PC-3 (cell line): ENCODE measurements around the gene LINGO1.

Experiments
- CTCF ChIP-seq: fragments of 300-600 bp; sonication (generic); conservative IDR thresholded peaks from 2 replicates; pipeline ENCODE4 v1.5.1; 2017; ENCODE audit warnings: antibody characterized with exemption, low read depth, mild to moderate bottlenecking, low read length
- EZH2 ChIP-seq: fragments of 300-600 bp; sonication (generic); IDR thresholded peaks from one replicate; pipeline ENCODE4 v1.6.1; 2017; ENCODE audit warnings: antibody characterized with exemption, mild to moderate bottlenecking, low read length; ENCODE audit not compliant: unreplicated experiment
- EZH2phosphoT487 ChIP-seq: fragments of 300-600 bp; sonication (generic); IDR thresholded peaks from 2 replicates; pipeline ENCODE4 v1.6.1; 2018; ENCODE audit warnings: mild to moderate bottlenecking, antibody characterized with exemption, low read length, borderline replicate concordance

DNA sequence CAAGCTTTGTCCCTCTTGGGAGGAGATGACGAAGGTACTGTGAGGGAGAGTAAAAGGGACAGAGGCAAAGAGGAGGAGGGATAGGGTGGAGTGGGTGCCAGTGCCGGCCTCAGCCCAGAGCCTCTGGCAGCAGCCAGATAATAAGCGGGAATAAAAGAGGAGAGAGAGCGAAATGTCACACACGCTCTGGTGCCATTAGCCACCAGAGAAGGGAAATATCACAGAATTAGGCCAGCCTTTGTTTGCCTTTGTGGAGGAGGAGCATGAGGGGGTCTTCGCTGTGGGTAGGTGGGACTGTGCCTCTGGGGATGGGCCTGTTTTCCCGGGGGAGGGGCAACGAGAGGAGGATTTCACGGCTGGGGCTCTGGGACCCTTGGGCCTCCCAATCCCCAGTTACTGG, 67.8 kb downstream of the LINGO1 start:
- TF ChIP-seq CTCF (no peak), EZH2 (no peak), EZH2phosphoT487 (no peak)
